Measurements from ENCODE around the gene C9. TPM values are rescaled to one million over a fixed set of nuclear protein-coding genes. Genes with fewer than 3 reads are reported as not detected.

Gene C9
- polyA plus RNA-seq, 1 donor from 2014 or later: not detected

DNA sequence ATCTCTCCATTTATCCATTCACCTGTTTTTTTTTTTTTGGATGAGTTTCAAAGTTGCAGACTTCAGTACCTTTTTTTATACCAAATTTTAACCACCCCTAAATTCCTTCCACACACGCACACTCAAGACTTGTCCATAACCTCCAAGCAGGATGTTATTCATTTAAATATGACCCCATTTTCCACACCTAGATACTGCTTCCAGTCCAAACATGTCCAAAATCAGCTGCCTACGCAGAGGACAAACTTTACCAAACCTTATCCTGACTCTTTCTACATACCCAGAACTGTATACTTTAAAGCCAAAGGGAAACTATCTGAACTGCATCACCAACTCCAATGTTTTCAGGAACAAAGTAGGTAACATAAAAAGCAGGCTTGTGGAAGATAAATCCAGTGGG, 108.9 kb downstream of the C9 start:
- Histone ChIP-seq H3K4me3 (ENCODE audit: low read length) (no peak overlapping the region), H3K79me2 (replicated peaks; ENCODE audit: insufficient read depth, low read length) (no peaks in the 10 kb centered on the region), H3F3A (ENCODE audit: insufficient read depth, low read length, poor library complexity, severe bottlenecking) (no peaks in the 10 kb centered on the region), H4K20me1 (ENCODE audit: insufficient read depth) (no peaks in the 10 kb centered on the region), H2AFZ (ENCODE audit: low read depth, low read length) (no peak overlapping the region), H3K9ac (ENCODE audit: low read length) (no peak overlapping the region), H3K36me3 (ENCODE audit: insufficient read depth, low read length) (no peaks in the 10 kb centered on the region), H3K4me2 (ENCODE audit: low read length) (no peak overlapping the region), H3K9me2 (ENCODE audit: insufficient read depth, low read length) (no peaks in the 10 kb centered on the region), H3K27me3 (ENCODE audit: insufficient read depth, low read depth, low read length) (no peaks in the 10 kb centered on the region), H3K9me3 (ENCODE audit: low read length) (no peaks in the 10 kb centered on the region), H3K27ac (ENCODE audit: low read length) (no peak overlapping the region)
- TF ChIP-seq EZH2 (IDR thresholded peaks at IDR 0.05; ENCODE audit: borderline replicate concordance, insufficient read depth, low read length, poor library complexity, severe bottlenecking): no peak
- TF ChIP-seq POLR2AphosphoS5 (IDR thresholded peaks at IDR 0.05): no peak
- TF ChIP-seq, protein P1, sequence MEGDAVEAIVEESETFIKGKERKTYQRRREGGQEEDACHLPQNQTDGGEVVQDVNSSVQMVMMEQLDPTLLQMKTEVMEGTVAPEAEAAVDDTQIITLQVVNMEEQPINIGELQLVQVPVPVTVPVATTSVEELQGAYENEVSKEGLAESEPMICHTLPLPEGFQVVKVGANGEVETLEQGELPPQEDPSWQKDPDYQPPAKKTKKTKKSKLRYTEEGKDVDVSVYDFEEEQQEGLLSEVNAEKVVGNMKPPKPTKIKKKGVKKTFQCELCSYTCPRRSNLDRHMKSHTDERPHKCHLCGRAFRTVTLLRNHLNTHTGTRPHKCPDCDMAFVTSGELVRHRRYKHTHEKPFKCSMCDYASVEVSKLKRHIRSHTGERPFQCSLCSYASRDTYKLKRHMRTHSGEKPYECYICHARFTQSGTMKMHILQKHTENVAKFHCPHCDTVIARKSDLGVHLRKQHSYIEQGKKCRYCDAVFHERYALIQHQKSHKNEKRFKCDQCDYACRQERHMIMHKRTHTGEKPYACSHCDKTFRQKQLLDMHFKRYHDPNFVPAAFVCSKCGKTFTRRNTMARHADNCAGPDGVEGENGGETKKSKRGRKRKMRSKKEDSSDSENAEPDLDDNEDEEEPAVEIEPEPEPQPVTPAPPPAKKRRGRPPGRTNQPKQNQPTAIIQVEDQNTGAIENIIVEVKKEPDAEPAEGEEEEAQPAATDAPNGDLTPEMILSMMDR (IDR thresholded peaks at IDR 0.05; ENCODE audit: poor library complexity, severe bottlenecking): no peak
- TF ChIP-seq, protein P2, sequence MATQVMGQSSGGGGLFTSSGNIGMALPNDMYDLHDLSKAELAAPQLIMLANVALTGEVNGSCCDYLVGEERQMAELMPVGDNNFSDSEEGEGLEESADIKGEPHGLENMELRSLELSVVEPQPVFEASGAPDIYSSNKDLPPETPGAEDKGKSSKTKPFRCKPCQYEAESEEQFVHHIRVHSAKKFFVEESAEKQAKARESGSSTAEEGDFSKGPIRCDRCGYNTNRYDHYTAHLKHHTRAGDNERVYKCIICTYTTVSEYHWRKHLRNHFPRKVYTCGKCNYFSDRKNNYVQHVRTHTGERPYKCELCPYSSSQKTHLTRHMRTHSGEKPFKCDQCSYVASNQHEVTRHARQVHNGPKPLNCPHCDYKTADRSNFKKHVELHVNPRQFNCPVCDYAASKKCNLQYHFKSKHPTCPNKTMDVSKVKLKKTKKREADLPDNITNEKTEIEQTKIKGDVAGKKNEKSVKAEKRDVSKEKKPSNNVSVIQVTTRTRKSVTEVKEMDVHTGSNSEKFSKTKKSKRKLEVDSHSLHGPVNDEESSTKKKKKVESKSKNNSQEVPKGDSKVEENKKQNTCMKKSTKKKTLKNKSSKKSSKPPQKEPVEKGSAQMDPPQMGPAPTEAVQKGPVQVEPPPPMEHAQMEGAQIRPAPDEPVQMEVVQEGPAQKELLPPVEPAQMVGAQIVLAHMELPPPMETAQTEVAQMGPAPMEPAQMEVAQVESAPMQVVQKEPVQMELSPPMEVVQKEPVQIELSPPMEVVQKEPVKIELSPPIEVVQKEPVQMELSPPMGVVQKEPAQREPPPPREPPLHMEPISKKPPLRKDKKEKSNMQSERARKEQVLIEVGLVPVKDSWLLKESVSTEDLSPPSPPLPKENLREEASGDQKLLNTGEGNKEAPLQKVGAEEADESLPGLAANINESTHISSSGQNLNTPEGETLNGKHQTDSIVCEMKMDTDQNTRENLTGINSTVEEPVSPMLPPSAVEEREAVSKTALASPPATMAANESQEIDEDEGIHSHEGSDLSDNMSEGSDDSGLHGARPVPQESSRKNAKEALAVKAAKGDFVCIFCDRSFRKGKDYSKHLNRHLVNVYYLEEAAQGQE (IDR thresholded peaks at IDR 0.05; ENCODE audit: borderline replicate concordance): no peak
- TF ChIP-seq MXI1 (conservative IDR thresholded peaks at IDR 0.05; ENCODE audit: poor library complexity, severe bottlenecking): no peak
- no peak for TF ChIP-seq TAF1 (IDR thresholded peaks at IDR 0.05; ENCODE audit: low read depth)
- no peak for TF ChIP-seq RAD21 (conservative IDR thresholded peaks at IDR 0.05)
- TF ChIP-seq EP300 (conservative IDR thresholded peaks at IDR 0.05; ENCODE audit: poor library complexity, severe bottlenecking): no peak
- no peak for TF ChIP-seq SMC3 (conservative IDR thresholded peaks at IDR 0.05; ENCODE audit: poor library complexity)

DNA sequence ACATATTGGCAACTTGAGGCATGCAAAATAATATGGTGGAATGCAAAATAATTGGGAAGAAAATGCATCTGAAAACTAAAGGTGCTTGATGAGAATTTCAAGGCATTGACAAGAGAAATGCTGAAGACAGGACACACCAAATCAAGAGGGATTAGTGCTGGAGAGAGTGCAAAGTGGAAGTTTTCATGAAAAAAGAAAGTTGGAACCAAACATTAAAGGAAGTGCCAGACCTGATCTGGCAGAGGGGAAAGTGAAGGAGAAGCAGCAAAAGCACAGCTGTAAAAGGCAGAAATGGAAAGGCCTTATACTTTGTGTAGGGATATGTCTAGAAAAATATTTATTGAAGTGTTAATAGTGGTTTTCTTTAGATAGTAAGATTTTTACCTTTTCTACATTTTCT, 109.6 kb downstream of the C9 start:
- Histone ChIP-seq H3K27ac (ENCODE audit: low read length) (no peak overlapping the region), H3K79me2 (replicated peaks; ENCODE audit: insufficient read depth, low read length) (no peaks in the 10 kb centered on the region), H3K9me3 (ENCODE audit: low read length) (no peaks in the 10 kb centered on the region), H4K20me1 (ENCODE audit: insufficient read depth) (no peaks in the 10 kb centered on the region), H3K9ac (ENCODE audit: low read length) (no peak overlapping the region), H3F3A (ENCODE audit: insufficient read depth, low read length, poor library complexity, severe bottlenecking) (no peaks in the 10 kb centered on the region), H2AFZ (ENCODE audit: low read depth, low read length) (no peak overlapping the region), H3K4me2 (ENCODE audit: low read length) (no peak overlapping the region), H3K27me3 (ENCODE audit: insufficient read depth, low read depth, low read length) (no peaks in the 10 kb centered on the region), H3K36me3 (ENCODE audit: insufficient read depth, low read length) (no peaks in the 10 kb centered on the region), H3K9me2 (ENCODE audit: insufficient read depth, low read length) (no peaks in the 10 kb centered on the region), H3K4me3 (ENCODE audit: low read length) (no peak overlapping the region)
- TF ChIP-seq, protein P2 (IDR thresholded peaks at IDR 0.05; ENCODE audit: borderline replicate concordance): no peak
- TF ChIP-seq SMC3 (conservative IDR thresholded peaks at IDR 0.05; ENCODE audit: poor library complexity) (no peak), MXI1 (conservative IDR thresholded peaks at IDR 0.05; ENCODE audit: poor library complexity, severe bottlenecking) (no peak), POLR2AphosphoS5 (IDR thresholded peaks at IDR 0.05) (no peak)
- TF ChIP-seq, protein P1 (IDR thresholded peaks at IDR 0.05; ENCODE audit: poor library complexity, severe bottlenecking): no peak

Measured in neural cell (in vitro differentiated cells).